H1 (cell line): ENCODE measurements around the gene GNB3. TPM values are rescaled to one million over a fixed set of nuclear protein-coding genes. Genes with fewer than 3 reads are reported as not detected.

ENCODE experiments used
- CTCF ChIA-PET: fragments of 300-600 bp; sonication (Branson Sonifier 250); formaldehyde crosslinking; loops from one replicate; lab custom pipeline; 2021; ENCODE audit not compliant: partially characterized antibody; lab: Charles Lee
- POLR2A ChIA-PET: fragments of 300-600 bp; sonication (Branson Sonifier 250); formaldehyde crosslinking; loops from one replicate; lab custom pipeline; 2021; ENCODE audit warnings: inconsistent platforms; ENCODE audit not compliant: partially characterized antibody; lab: Charles Lee
- DNase-seq, 2 experiments: peaks; one replicate each; pipeline versions ENCODE4 v3.0.0 to v3.0.0-alpha.2; 2010 to 2022; ENCODE audit warnings: low spot score in 2 of 2, low read depth in 1 of 2, mixed read lengths in 1 of 2
- FAIRE-seq: peaks from 2 replicates; lab custom pipeline; 2011; peaks lifted over from hg19 to GRCh38; lab: Jason Lieb, UNC
- H2AFZ ChIP-seq: 2 replicates; pipeline ENCODE4 v1.8.1; 2012; ENCODE audit warnings: low read length, inconsistent platforms
- H2AK5ac ChIP-seq: 2 replicates; pipeline ENCODE4 v1.6.1; 2013; ENCODE audit warnings: low read depth, low read length
- H2BK120ac ChIP-seq: replicated peaks from 2 replicates; pipeline ENCODE3; 2013; ENCODE audit warnings: low read depth, low read length, inconsistent platforms
- H2BK12ac ChIP-seq: 2 replicates; pipeline ENCODE4 v1.6.1; 2013; ENCODE audit warnings: low read depth, low read length
- H2BK15ac ChIP-seq: 2 replicates; pipeline ENCODE4 v1.6.1; 2013; ENCODE audit warnings: low read length
- H2BK20ac ChIP-seq: 2 replicates; pipeline ENCODE4 v1.6.1; 2013; ENCODE audit warnings: low read length
- H2BK5ac ChIP-seq: 2 replicates; pipeline ENCODE4 v1.6.1; 2013; ENCODE audit warnings: low read depth, low read length
- H3K14ac ChIP-seq: 2 replicates; pipeline ENCODE4 v1.6.1; 2013; ENCODE audit warnings: inconsistent platforms; ENCODE audit not compliant: insufficient read length
- H3K18ac ChIP-seq: 2 replicates; pipeline ENCODE4 v1.6.1; 2013; ENCODE audit warnings: low read length; ENCODE audit errors: extremely low read depth
- H3K23ac ChIP-seq: 2 replicates; pipeline ENCODE4 v1.6.1; 2013; ENCODE audit warnings: inconsistent platforms; ENCODE audit not compliant: insufficient read length
- H3K23me2 ChIP-seq: 2 replicates; pipeline ENCODE4 v1.6.1; 2013; ENCODE audit warnings: low read depth, low read length
- H3K27ac ChIP-seq: 2 replicates; pipeline ENCODE4 v1.6.1; 2011; ENCODE audit warnings: low read depth, low read length, inconsistent platforms
- H3K27me3 ChIP-seq, 4 experiments: replicated peaks in 1 of 4; 1 replicate in 1 of 4; 2 replicates in 3 of 4; pipeline versions ENCODE4 v1.6.1 to v1.8.1; 2011 to 2013; ENCODE audit warnings: low read length in 3 of 4, mild to moderate bottlenecking in 3 of 4, inconsistent platforms in 2 of 4, mixed read lengths in 2 of 4, moderate library complexity in 1 of 4; ENCODE audit not compliant: control insufficient read depth in 3 of 4, insufficient read depth in 3 of 4; ENCODE audit errors: extremely low read depth in 1 of 4
- H3K36me3 ChIP-seq, 4 experiments: 2 replicates each; pipeline versions ENCODE4 v1.6.1 to v1.8.1; 2011 to 2013; ENCODE audit warnings: mild to moderate bottlenecking in 4 of 4, low read length in 3 of 4, moderate library complexity in 2 of 4, control low read depth in 1 of 4, inconsistent platforms in 1 of 4; ENCODE audit not compliant: insufficient read depth in 4 of 4, control insufficient read depth in 2 of 4
- H3K4ac ChIP-seq: replicated peaks from 2 replicates; pipeline ENCODE3; 2013; ENCODE audit warnings: low read length, low read depth, mixed read lengths, inconsistent platforms; ENCODE audit not compliant: insufficient read length
- H3K4me1 ChIP-seq, 4 experiments: replicated peaks in 1 of 4; 1 replicate in 1 of 4; 2 replicates in 3 of 4; pipeline versions ENCODE4 v1.6.1 to v1.8.1; 2011 to 2013; ENCODE audit warnings: low read length in 3 of 4, inconsistent platforms in 2 of 4, mixed read lengths in 1 of 4; ENCODE audit not compliant: insufficient read depth in 4 of 4, control insufficient read depth in 3 of 4
- H3K4me2 ChIP-seq, 2 experiments: 2 replicates each; pipeline versions ENCODE4 v1.6.1 to v1.8.1; 2011 to 2013; ENCODE audit warnings: low read depth in 2 of 2, low read length in 2 of 2, control low read depth in 1 of 2, inconsistent platforms in 1 of 2, mild to moderate bottlenecking in 1 of 2; ENCODE audit not compliant: insufficient read depth in 1 of 2
- H3K4me3 ChIP-seq, 4 experiments: fragments of 200-600, 300-600 bp in 1 of 4; sonication (generic), shearing (Covaris generic), sonication (Bioruptor Twin) in 1 of 4; 2 replicates each; pipeline versions ENCODE4 v1.5.1 to v1.8.1; 2011 to 2016; ENCODE audit warnings: low read length in 4 of 4, low read depth in 3 of 4, control low read depth in 2 of 4, inconsistent platforms in 2 of 4, mild to moderate bottlenecking in 2 of 4, mixed read lengths in 1 of 4, moderate library complexity in 1 of 4; ENCODE audit not compliant: insufficient read depth in 2 of 4; ENCODE audit errors: extremely low read depth in 1 of 4
- H3K56ac ChIP-seq: replicated peaks from 2 replicates; pipeline ENCODE3; 2013; ENCODE audit warnings: low read depth, mild to moderate bottlenecking, mixed read lengths, low read length, inconsistent platforms; ENCODE audit not compliant: insufficient read length
- H3K79me1 ChIP-seq: 2 replicates; pipeline ENCODE4 v1.6.1; 2013; ENCODE audit warnings: low read depth, low read length, control low read depth
- H3K79me2 ChIP-seq, 2 experiments: 2 replicates each; pipeline versions ENCODE4 v1.6.1 to v1.8.1; 2012 to 2013; ENCODE audit warnings: low read length in 2 of 2, mild to moderate bottlenecking in 2 of 2, inconsistent platforms in 1 of 2; ENCODE audit not compliant: insufficient read depth in 2 of 2, control insufficient read depth in 1 of 2
- H3K9ac ChIP-seq, 4 experiments: replicated peaks in 1 of 4; 1 replicate in 1 of 4; 2 replicates in 3 of 4; pipeline versions ENCODE4 v1.6.1 to v1.8.1; 2011 to 2013; ENCODE audit warnings: low read depth in 3 of 4, low read length in 3 of 4, control low read depth in 2 of 4, mild to moderate bottlenecking in 2 of 4, moderate library complexity in 2 of 4, inconsistent platforms in 1 of 4; ENCODE audit errors: extremely low read depth in 1 of 4
- H3K9me3 ChIP-seq, 2 experiments: 2 replicates each; pipeline versions ENCODE4 v1.6.1 to v1.8.1; 2012 to 2013; ENCODE audit warnings: mild to moderate bottlenecking in 2 of 2, moderate library complexity in 2 of 2, control low read depth in 1 of 2, inconsistent platforms in 1 of 2, low read depth in 1 of 2, low read length in 1 of 2, mixed read lengths in 1 of 2; ENCODE audit not compliant: insufficient read depth in 2 of 2
- H4K20me1 ChIP-seq, 2 experiments: replicated peaks in 1 of 2; 2 replicates each; pipeline versions ENCODE3 to v1.8.1; 2011 to 2013; ENCODE audit warnings: inconsistent platforms in 2 of 2, low read length in 2 of 2, mild to moderate bottlenecking in 1 of 2; ENCODE audit not compliant: insufficient read depth in 2 of 2, control insufficient read depth in 1 of 2
- H4K5ac ChIP-seq: 2 replicates; pipeline ENCODE4 v1.6.1; 2013; ENCODE audit warnings: low read length, low read depth, mixed read lengths, inconsistent platforms; ENCODE audit not compliant: insufficient read length
- H4K8ac ChIP-seq: 2 replicates; pipeline ENCODE4 v1.8.0; 2013; ENCODE audit warnings: mild to moderate bottlenecking, moderate library complexity, low read length, inconsistent platforms; ENCODE audit not compliant: insufficient read depth; ENCODE audit errors: extremely low read depth
- H4K91ac ChIP-seq: replicated peaks from 2 replicates; pipeline ENCODE3; 2013; ENCODE audit warnings: low read length, mixed read lengths, inconsistent platforms; ENCODE audit not compliant: insufficient read length
- BRCA1 ChIP-seq: IDR thresholded peaks from 2 replicates; pipeline ENCODE4 v1.6.1; 2012; ENCODE audit warnings: low read depth, low read length, improper control_type of control experiment
- CTBP2 ChIP-seq: IDR thresholded peaks from 2 replicates; pipeline ENCODE4 v1.7.0; 2011; ENCODE audit warnings: borderline replicate concordance, mild to moderate bottlenecking, moderate library complexity, mixed read lengths, low read length; ENCODE audit not compliant: insufficient read depth, insufficient read length
- HDAC2 ChIP-seq, 2 experiments: fragments of 300-600 bp in 1 of 2; sonication (generic) in 1 of 2; IDR thresholded peaks; 2 replicates each; pipeline ENCODE4 v1.6.1; 2011 to 2012; ENCODE audit warnings: low read depth in 2 of 2, low read length in 2 of 2, mild to moderate bottlenecking in 2 of 2, moderate library complexity in 2 of 2, borderline replicate concordance in 1 of 2, inconsistent platforms in 1 of 2
- PHF8 ChIP-seq: fragments of 200-600 bp; sonication (generic); conservative IDR thresholded peaks from 2 replicates; pipeline ENCODE4 v1.7.1; 2012; ENCODE audit warnings: low read depth, mild to moderate bottlenecking, inconsistent platforms, low read length, moderate library complexity
- POU5F1 ChIP-seq: IDR thresholded peaks from 2 replicates; pipeline ENCODE4 v1.6.1; 2011; ENCODE audit warnings: low read depth, mild to moderate bottlenecking, low read length, moderate library complexity
- RNF2 ChIP-seq: fragments of 200-900, 300-1000 bp; sonication (generic); IDR thresholded peaks from 2 replicates; pipeline ENCODE4 v1.7.1; 2016; ENCODE audit warnings: borderline replicate concordance, low read depth, mild to moderate bottlenecking, antibody characterized with exemption, low read length; ENCODE audit not compliant: poor library complexity, severe bottlenecking; ENCODE audit errors: missing control alignments
- SIX5 ChIP-seq: IDR thresholded peaks from 2 replicates; pipeline ENCODE4 v1.6.1; 2011; ENCODE audit warnings: mild to moderate bottlenecking, low read depth, low read length
- SP1 ChIP-seq: IDR thresholded peaks from 2 replicates; pipeline ENCODE4 v1.6.1; 2011; ENCODE audit warnings: low read depth, low read length
- TBP ChIP-seq: IDR thresholded peaks from 2 replicates; pipeline ENCODE4 v1.6.1; 2011; ENCODE audit warnings: low read depth, low read length, improper control_type of control experiment
- WGBS, 2 experiments: shearing (Covaris generic) in 1 of 2; methylation state at CpG; one replicate each; pipeline versions ENCODE4 v1.1.6 to v1.1.7; 2013 to 2015; ENCODE audit warnings: low lambda C conversion rate in 2 of 2, mixed read lengths in 2 of 2, inconsistent platforms in 1 of 2, low coverage in 1 of 2, missing lambda C conversion rate in 1 of 2; ENCODE audit not compliant: insufficient replicate concordance in 2 of 2, insufficient coverage in 1 of 2, insufficient read length in 1 of 2; ENCODE audit errors: extremely low coverage in 1 of 2, missing lambda C conversion rate in 1 of 2; 5-methylcytosine and 5-hydroxymethylcytosine counted together
- polyA plus RNA-seq, 7 experiments: library from polyadenylated mRNA; depleted of rRNA in 3 of 7; stranded (reverse) in 5 of 7; unstranded in 2 of 7; fragments of >200 nt in 5 of 7; fragments of 200-250 nt in 2 of 7; gene quantifications; 1 replicate in 5 of 7; 2 replicates in 1 of 7; 4 replicates in 1 of 7; pipeline versions ENCODE4 v1.2.1 to v1.2.3, GENCODE V29; 2011 to 2013; ENCODE audit warnings: missing spikeins in 2 of 7, mixed read lengths in 2 of 7
- total RNA-seq: library from RNA; stranded (reverse); fragmentation: NEBNext Ultra II Directional; extraction: Animal tissue kit (Norgen Biotek cat#: 25700); gene quantifications from 2 replicates; pipeline ENCODE4 v1.2.1, GENCODE V29; 2021
- TF ChIP-seq, protein P1 (sequence below): IDR thresholded peaks from 2 replicates; pipeline ENCODE4 v1.6.1; 2012; ENCODE audit warnings: inconsistent platforms

Gene GNB3
- total and polyA plus RNA-seq, 2 of the 8 experiments (the other 6 are each of a cell fraction or from before 2014, with no cell fraction given): 9.9 TPM

DNA sequence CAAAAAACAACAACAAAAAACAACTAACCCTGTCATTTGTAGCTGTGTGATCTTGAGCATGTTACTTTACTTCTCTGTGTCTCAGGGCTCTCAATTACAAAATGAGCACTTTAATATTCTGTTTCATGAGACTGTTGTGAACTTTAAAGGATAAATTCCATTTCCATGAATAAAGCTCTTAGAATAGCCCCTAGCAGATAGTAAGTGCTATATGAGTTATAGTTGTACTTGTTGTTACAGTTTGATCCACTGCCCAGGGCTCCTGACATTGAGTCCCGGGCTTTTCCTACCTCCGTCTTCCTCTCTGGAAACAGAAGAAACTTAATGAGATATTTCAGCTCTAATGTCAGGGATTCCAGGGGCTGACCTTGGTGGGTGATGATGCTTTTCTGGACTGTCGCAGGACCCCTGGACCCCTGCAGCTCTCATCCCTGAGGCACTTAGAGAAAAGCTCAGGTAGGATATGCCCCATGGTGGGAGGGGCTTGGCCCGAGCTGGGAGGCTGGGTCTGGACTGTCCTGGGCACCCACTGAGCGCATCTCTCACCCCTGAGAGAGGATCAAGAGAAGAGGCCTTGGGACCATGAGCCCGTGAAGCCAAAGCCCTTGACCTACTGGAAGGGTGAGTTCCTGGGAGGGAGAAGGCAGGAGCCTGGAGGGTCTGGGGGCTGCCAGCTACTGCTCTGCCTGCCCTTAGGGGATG is 7.4 kb upstream of the GNB3 start:
- Histone ChIP-seq H2BK5ac (peak overlapping the region; percentile 16; the same call in 1 of the 2 replicates), H3K36me3 (peaks cover 22 to 57% (median 47%) of the 10 kb centered on the region in 4 experiments), H4K91ac (no peak overlapping the region), H2BK12ac (no peak overlapping the region), H2BK20ac (no peak overlapping the region), H4K20me1 (peaks cover 2 to 7% of the 10 kb centered on the region in 2 experiments), H3K27ac (no peak overlapping the region), H3K79me2 (peaks cover 0 to 9% of the 10 kb centered on the region in 2 experiments; a peak in 1 of 4 replicates), H3K9ac (no peak overlapping the region), H3K4me3 (no peak overlapping the region), H4K5ac (no peak overlapping the region), H2BK120ac (no peak overlapping the region), H2AFZ (no peak overlapping the region), H2AK5ac (no peak overlapping the region), H3K4me1 (peaks cover 0 to 8% (median 4%) of the 10 kb centered on the region in 4 experiments; a peak in 5 of 7 replicates), H3K79me1 (peaks cover 4% of the 10 kb centered on the region), H3K23ac (no peak overlapping the region), H3K4me2 (no peak overlapping the region), H3K9me3 (no peaks in the 10 kb centered on the region), H3K56ac (no peak overlapping the region), H4K8ac (no peak overlapping the region), H3K14ac (no peak overlapping the region), H3K4ac (no peak overlapping the region), H2BK15ac (no peak overlapping the region), H3K27me3 (no peaks in the 10 kb centered on the region), H3K23me2 (peaks cover 6% of the 10 kb centered on the region; the same call in 1 of the 2 replicates), H3K18ac (no peak overlapping the region)
- CTCF ChIA-PET: interaction anchor here (0.8 to 23.7 kb wide), 20 partner anchors 8 to 270 kb away, joined by 3 to 532 read pairs (median 4); partner anchors contain the start of genes CD4, CDCA3, GNB3 and LAG3
- FAIRE-seq (no peak), DNase-seq (no peak)
- POLR2A ChIA-PET: interaction anchor here (0.8 to 27.1 kb wide), 11 partner anchors 12 to 299 kb away, joined by 3 to 588 read pairs (median 10); partner anchors contain the start of genes C12orf57, CDCA3, GAPDH and GNB3
- 93% methylated on average over 6 of the region's 6 CpGs; no CpG with 5 or more reads in 1 of the 2 experiments for WGBS, 2 experiments
- TF ChIP-seq CTBP2 (no peak), TBP (no peak), RNF2 (no peak), SIX5 (no peak), HDAC2 (IDR thresholded peaks at IDR 0.05; ENCODE audit: borderline replicate concordance in 1 of 2, low read depth in 2 of 2, low read length in 2 of 2) (no peak), SP1 (no peak), POU5F1 (no peak), PHF8 (no peak), BRCA1 (no peak)
- TF ChIP-seq, protein P1, sequence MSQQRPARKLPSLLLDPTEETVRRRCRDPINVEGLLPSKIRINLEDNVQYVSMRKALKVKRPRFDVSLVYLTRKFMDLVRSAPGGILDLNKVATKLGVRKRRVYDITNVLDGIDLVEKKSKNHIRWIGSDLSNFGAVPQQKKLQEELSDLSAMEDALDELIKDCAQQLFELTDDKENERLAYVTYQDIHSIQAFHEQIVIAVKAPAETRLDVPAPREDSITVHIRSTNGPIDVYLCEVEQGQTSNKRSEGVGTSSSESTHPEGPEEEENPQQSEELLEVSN: no peak
